HepG2 (cell line): ENCODE results near the gene ARHGEF3. TPM values are rescaled to one million over a fixed set of nuclear protein-coding genes. Genes with fewer than 3 reads are reported as not detected.

Source experiments
- ARID2 ChIP-seq: sonication (generic); formaldehyde crosslinking; IDR thresholded peaks from 2 replicates; pipeline ENCODE4 v1.8.1; 2022; ENCODE audit warnings: mild to moderate bottlenecking, missing genetic modification reagents, borderline replicate concordance
- CAMTA2 ChIP-seq: sonication (generic); formaldehyde crosslinking; IDR thresholded peaks from 2 replicates; pipeline ENCODE4 v1.4.0; 2020; ENCODE audit warnings: mild to moderate bottlenecking, missing genetic modification reagents, borderline replicate concordance
- CEBPB ChIP-seq: IDR thresholded peaks from 2 replicates; pipeline ENCODE4 v1.6.1; 2011; ENCODE audit warnings: low read depth, low read length, improper control_type of control experiment, borderline replicate concordance
- CENPX ChIP-seq: sonication (generic); formaldehyde crosslinking; IDR thresholded peaks from 2 replicates; pipeline ENCODE4 v1.9.0; 2021; ENCODE audit warnings: mild to moderate bottlenecking, missing genetic modification reagents, moderate library complexity
- FOSL1 ChIP-seq: sonication (generic); formaldehyde crosslinking; IDR thresholded peaks from 2 replicates; pipeline ENCODE4 v1.9.0; 2021; ENCODE audit warnings: missing genetic modification reagents, borderline replicate concordance
- FOXK1 ChIP-seq: sonication (generic); formaldehyde crosslinking; IDR thresholded peaks from 2 replicates; pipeline ENCODE4 v1.4.0; 2020; ENCODE audit warnings: low read depth, missing genetic modification reagents, borderline replicate concordance
- GABPA ChIP-seq, 2 experiments: IDR thresholded peaks; 2 replicates each; pipeline ENCODE4 v1.6.1; 2011 to 2016; ENCODE audit warnings: low read depth in 2 of 2, low read length in 1 of 2, missing biosample characterization in 1 of 2, missing genetic modification characterization in 1 of 2
- HMG20A ChIP-seq: IDR thresholded peaks from 2 replicates; pipeline ENCODE4 v1.6.1; 2016; ENCODE audit warnings: borderline replicate concordance
- NCOA2 ChIP-seq: sonication (generic); formaldehyde crosslinking; IDR thresholded peaks from 2 replicates; pipeline ENCODE4 v1.8.0; 2022; ENCODE audit warnings: inconsistent platforms
- RARA ChIP-seq: IDR thresholded peaks from 2 replicates; pipeline ENCODE4 v1.6.1; 2016; ENCODE audit warnings: missing genetic modification reagents, missing compliant biosample characterization
- ZMYM2 ChIP-seq: sonication (generic); formaldehyde crosslinking; IDR thresholded peaks from 2 replicates; pipeline ENCODE4 v1.8.0; 2022; ENCODE audit warnings: mild to moderate bottlenecking, missing genetic modification reagents
- ZNF251 ChIP-seq: sonication (generic); formaldehyde crosslinking; IDR thresholded peaks from 2 replicates; pipeline ENCODE4 v1.9.0; 2021; ENCODE audit warnings: mild to moderate bottlenecking, missing genetic modification reagents
- polyA plus RNA-seq, 8 experiments: library from polyadenylated mRNA; depleted of rRNA in 3 of 8; stranded (reverse) in 7 of 8; unstranded in 1 of 8; fragments of >200 nt; fragmentation: Illumina TruSeq in 4 of 8; extraction: Trizol in 4 of 8; gene quantifications; 2 replicates each; pipeline versions ENCODE4 v1.2.1 to v1.2.3, GENCODE V29; 2011 to 2016; ENCODE audit warnings: low read depth in 4 of 8, missing spikeins in 1 of 8, mixed read lengths in 1 of 8; ENCODE audit not compliant: insufficient read depth in 1 of 8
- total RNA-seq, 5 experiments: library from RNA; depleted of rRNA; stranded (reverse); fragments of >200 nt; fragmentation: Illumina TruSeq; extraction: Trizol; gene quantifications; 2 replicates each; pipeline ENCODE4 v1.2.3, GENCODE V29; 2016; ENCODE audit warnings: low read depth in 1 of 5
- TF ChIP-seq, protein P1 (sequence below), 2 experiments: sonication (generic) in 1 of 2; formaldehyde crosslinking in 1 of 2; IDR thresholded peaks; 2 replicates each; pipeline versions ENCODE4 v1.6.1 to v1.9.0; 2014 to 2022; ENCODE audit warnings: antibody characterized with exemption in 1 of 2, borderline replicate concordance in 1 of 2, inconsistent platforms in 1 of 2, low read depth in 1 of 2, missing genetic modification reagents in 1 of 2
- TF ChIP-seq, protein P2 (sequence below): sonication (generic); formaldehyde crosslinking; IDR thresholded peaks from 2 replicates; pipeline ENCODE4 v1.4.0; 2020; ENCODE audit warnings: missing genetic modification reagents, mild to moderate bottlenecking, borderline replicate concordance

Gene ARHGEF3
- total and polyA plus RNA-seq, 2 of the 13 experiments (the other 11 are each of a cell fraction or from before 2014, with no cell fraction given) = 14.8 to 23.1 TPM

DNA sequence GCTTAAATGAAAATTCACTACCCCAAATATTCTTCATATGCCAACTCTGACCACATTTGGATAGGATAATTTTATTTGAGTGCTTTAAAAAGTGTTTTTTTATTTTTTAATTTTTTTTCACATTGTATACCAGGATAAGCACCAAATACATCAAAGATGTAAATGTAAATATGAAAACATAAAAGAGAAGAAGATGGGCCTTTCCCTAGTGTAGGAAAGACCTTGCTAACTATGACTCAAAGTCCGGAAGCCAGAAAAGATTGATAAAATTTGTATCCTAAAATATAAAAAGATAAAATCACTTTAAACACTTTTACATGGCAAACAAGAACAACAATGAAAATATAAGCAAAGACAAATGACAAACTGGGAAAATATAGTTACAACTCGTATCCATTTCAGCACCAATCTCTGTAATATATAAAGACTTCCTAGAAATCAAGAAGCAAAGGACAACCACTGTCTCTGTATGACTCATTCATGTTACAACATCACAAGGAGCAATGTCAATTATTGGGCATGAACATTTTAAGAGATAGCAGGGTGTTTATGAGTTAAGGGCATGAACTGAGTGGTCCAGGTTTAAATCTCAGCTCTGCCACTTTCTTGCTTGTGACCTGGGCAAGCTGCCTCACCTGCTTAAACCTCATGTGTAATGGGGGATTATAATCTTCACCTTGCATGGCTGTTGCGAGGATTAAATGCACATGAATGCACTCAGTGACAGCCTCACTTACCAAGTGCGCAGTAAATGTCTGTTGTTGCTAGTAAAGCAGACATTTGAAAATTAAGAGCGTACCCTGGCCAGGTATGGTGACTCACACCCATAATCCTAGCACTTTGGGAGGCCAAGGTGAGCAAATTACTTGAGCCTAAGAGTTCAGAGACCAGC is 25.3 kb upstream of the ARHGEF3 start (continued):
- no peak for TF ChIP-seq CENPX (CRISPR knock-in tag)
- TF ChIP-seq, protein P1, sequence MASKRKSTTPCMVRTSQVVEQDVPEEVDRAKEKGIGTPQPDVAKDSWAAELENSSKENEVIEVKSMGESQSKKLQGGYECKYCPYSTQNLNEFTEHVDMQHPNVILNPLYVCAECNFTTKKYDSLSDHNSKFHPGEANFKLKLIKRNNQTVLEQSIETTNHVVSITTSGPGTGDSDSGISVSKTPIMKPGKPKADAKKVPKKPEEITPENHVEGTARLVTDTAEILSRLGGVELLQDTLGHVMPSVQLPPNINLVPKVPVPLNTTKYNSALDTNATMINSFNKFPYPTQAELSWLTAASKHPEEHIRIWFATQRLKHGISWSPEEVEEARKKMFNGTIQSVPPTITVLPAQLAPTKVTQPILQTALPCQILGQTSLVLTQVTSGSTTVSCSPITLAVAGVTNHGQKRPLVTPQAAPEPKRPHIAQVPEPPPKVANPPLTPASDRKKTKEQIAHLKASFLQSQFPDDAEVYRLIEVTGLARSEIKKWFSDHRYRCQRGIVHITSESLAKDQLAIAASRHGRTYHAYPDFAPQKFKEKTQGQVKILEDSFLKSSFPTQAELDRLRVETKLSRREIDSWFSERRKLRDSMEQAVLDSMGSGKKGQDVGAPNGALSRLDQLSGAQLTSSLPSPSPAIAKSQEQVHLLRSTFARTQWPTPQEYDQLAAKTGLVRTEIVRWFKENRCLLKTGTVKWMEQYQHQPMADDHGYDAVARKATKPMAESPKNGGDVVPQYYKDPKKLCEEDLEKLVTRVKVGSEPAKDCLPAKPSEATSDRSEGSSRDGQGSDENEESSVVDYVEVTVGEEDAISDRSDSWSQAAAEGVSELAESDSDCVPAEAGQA (IDR thresholded peaks at IDR 0.05; ENCODE audit: low read depth) = no peak
- TF ChIP-seq, protein P1 (CRISPR knock-in tag; IDR thresholded peaks at IDR 0.05; ENCODE audit: borderline replicate concordance) = no peak
- TF ChIP-seq NCOA2 (CRISPR knock-in tag) = no peak
- peak; percentile 80 for TF ChIP-seq RARA (CRISPR knock-in tag)
- peak; percentile 10; the same call in 1 of the 2 replicates for TF ChIP-seq FOXK1 (CRISPR knock-in tag)
- TF ChIP-seq, protein P2, sequence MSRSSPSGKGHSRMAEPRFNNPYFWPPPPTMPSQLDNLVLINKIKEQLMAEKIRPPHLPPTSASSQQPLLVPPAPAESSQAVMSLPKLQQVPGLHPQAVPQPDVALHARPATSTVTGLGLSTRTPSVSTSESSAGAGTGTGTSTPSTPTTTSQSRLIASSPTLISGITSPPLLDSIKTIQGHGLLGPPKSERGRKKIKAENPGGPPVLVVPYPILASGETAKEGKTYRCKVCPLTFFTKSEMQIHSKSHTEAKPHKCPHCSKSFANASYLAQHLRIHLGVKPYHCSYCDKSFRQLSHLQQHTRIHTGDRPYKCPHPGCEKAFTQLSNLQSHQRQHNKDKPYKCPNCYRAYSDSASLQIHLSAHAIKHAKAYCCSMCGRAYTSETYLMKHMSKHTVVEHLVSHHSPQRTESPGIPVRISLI (CRISPR knock-in tag) = no peak
- no peak for TF ChIP-seq CAMTA2
- TF ChIP-seq CEBPB = peak; percentile 48; the same call in 1 of the 2 replicates
- TF ChIP-seq GABPA (IDR thresholded peaks at IDR 0.05; ENCODE audit: low read depth, low read length) = no peak
- TF ChIP-seq GABPA (CRISPR knock-in tag; IDR thresholded peaks at IDR 0.05; ENCODE audit: low read depth) = no peak
- no peak for TF ChIP-seq ARID2
- peak; percentile 41; the same call in 1 of the 2 replicates for TF ChIP-seq HMG20A (CRISPR knock-in tag)
- TF ChIP-seq ZNF251 (CRISPR knock-in tag) = no peak
- TF ChIP-seq FOSL1 = peak; percentile 78; the same call in 1 of the 2 replicates
- TF ChIP-seq ZMYM2 = no peak
